Transverse colon (tissue), 4 donors: Measurements from ENCODE around the gene SECTM1. TPM values are rescaled to one million over a fixed set of nuclear protein-coding genes. Genes with fewer than 3 reads are reported as not detected.

Source experiments
- DNase-seq: peaks from one replicate; pipeline ENCODE4 v3.0.0-alpha.2; 2019
- H3K27ac ChIP-seq, 4 donors: fragments of 200-600 bp; sonication (generic); 2 replicates each; pipeline ENCODE4 v1.5.1; 2016 to 2018; ENCODE audit warnings: inconsistent platforms in 4 of 4
- H3K27me3 ChIP-seq: fragments of 200-600 bp; sonication (generic); 2 replicates; pipeline ENCODE4 v1.5.1; 2017; ENCODE audit warnings: inconsistent platforms
- H3K36me3 ChIP-seq, 4 donors: fragments of 200-600 bp; sonication (generic); 2 replicates each; pipeline ENCODE4 v1.5.1; 2017 to 2019; ENCODE audit warnings: inconsistent platforms in 4 of 4
- H3K4me1 ChIP-seq, 4 donors: fragments of 200-600 bp; sonication (generic); 2 replicates each; pipeline ENCODE4 v1.5.1; 2017 to 2020; ENCODE audit warnings: inconsistent platforms in 4 of 4
- H3K4me3 ChIP-seq, 4 donors: fragments of 200-600 bp; sonication (generic); 1 replicate in 1 of 4; 2 replicates in 3 of 4; pipeline versions ENCODE4 v1.5.1 to v1.6.1; 2017 to 2019; ENCODE audit warnings: inconsistent platforms in 4 of 4
- H3K9me3 ChIP-seq, 2 donors: fragments of 200-600 bp; sonication (generic); 2 replicates each; pipeline ENCODE4 v1.5.1; 2017 to 2019; ENCODE audit warnings: inconsistent platforms in 2 of 2
- EP300 ChIP-seq: sonication (generic); formaldehyde crosslinking; IDR thresholded peaks from one replicate; pipeline ENCODE4 v1.6.1; 2017; ENCODE audit warnings: antibody characterized with exemption, low read depth
- POLR2A ChIP-seq: fragments of 450-650 bp; IDR thresholded peaks from one replicate; pipeline ENCODE4 v1.6.1; 2016; ENCODE audit warnings: antibody characterized with exemption, mild to moderate bottlenecking, moderate library complexity
- POLR2AphosphoS5 ChIP-seq, 3 donors: sonication (generic); formaldehyde crosslinking; IDR thresholded peaks; one replicate each; pipeline ENCODE4 v1.6.1; 2016; ENCODE audit warnings: antibody characterized with exemption in 3 of 3
- WGBS, 2 donors: methylation state at CpG; one replicate each; pipeline ENCODE4 v1.1.5; 2018; ENCODE audit warnings: low coverage in 1 of 2; 5-methylcytosine and 5-hydroxymethylcytosine counted together
- in situ Hi-C, 4 donors: fragments of 200-750 bp; cut with MboI; loops; one replicate each; pipeline versions ENCODE4 v1.15.0 to v1.15.1; 2017; ENCODE audit warnings: low sequenced_read_pairs in 3 of 4, low pct_ligation_motif_present in 1 of 4, low pct_unique_long_range_greater_than_20kb in 1 of 4
- intact Hi-C: fragments of 100-400 bp; cut with DNase I; formaldehyde crosslinking; loops from one replicate; pipeline ENCODE4 v1.15.1; 2023; ENCODE audit warnings: low total_unique reads
- total RNA-seq, 4 donors: library from RNA; depleted of rRNA; stranded (reverse); fragments of >200 nt; gene quantifications; one replicate each; pipeline ENCODE4 v1.1.0, GENCODE V29; 2016
- TF ChIP-seq, protein P1 (sequence below), 5 experiments: fragments of 200-600 bp in 3 of 5; fragments of 450-650 bp in 2 of 5; sonication (generic) in 3 of 5; IDR thresholded peaks; 1 replicate in 2 of 5; 2 replicates in 3 of 5; pipeline ENCODE4 v1.5.1; 2016 to 2017; ENCODE audit warnings: antibody characterized with exemption in 5 of 5, inconsistent platforms in 3 of 5, mild to moderate bottlenecking in 2 of 5, moderate library complexity in 1 of 5

SECTM1 gene
- total RNA-seq, 4 donors from 2014 or later, result 5.8 to 127 (median 107) TPM

DNA sequence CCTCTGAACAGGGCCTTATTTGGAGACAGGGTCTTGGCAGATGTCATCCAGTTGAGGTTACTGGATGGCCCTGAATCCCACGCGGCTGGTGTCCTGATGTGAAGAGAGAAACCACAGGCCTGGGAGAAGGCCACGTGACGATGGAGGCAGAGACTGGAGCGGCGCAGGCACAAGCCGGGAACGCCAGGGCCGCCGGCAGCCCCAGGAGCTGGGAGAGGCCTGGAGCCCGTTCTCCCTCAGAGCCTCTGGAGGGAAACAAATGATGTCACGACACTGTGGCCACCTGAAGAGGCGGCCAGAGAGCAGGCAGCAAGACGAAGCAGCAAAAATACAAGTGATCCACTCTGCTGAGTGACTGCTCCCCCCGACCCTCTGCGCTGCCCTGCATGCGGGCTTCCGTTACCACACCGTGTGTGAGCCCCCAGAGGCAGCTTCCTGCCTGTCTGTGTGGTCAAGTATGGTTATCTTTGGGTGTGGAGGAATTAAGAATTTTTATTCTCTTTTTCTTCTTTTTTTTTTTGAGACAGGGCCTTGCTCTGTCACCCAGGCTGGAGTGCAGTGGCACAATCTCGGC lies 27.8 kb downstream of the SECTM1 start:
- Histone ChIP-seq H3K27ac (no peak overlapping the region), H3K4me3 (no peak overlapping the region), H3K27me3 (peaks cover 11% of the 10 kb centered on the region), H3K9me3 (no peaks in the 10 kb centered on the region), H3K36me3 (no peaks in the 10 kb centered on the region), H3K4me1 (peaks cover 3 to 13% (median 5%) of the 10 kb centered on the region in 4 donors)
- intact Hi-C loops, result no loop called here
- DNase-seq, result no peak
- WGBS, 2 donors, result 76 to 81% methylated on average over 3 to 20 of the region's 20 CpGs
- in situ Hi-C loops, result no loop called here
- TF ChIP-seq, protein P1, sequence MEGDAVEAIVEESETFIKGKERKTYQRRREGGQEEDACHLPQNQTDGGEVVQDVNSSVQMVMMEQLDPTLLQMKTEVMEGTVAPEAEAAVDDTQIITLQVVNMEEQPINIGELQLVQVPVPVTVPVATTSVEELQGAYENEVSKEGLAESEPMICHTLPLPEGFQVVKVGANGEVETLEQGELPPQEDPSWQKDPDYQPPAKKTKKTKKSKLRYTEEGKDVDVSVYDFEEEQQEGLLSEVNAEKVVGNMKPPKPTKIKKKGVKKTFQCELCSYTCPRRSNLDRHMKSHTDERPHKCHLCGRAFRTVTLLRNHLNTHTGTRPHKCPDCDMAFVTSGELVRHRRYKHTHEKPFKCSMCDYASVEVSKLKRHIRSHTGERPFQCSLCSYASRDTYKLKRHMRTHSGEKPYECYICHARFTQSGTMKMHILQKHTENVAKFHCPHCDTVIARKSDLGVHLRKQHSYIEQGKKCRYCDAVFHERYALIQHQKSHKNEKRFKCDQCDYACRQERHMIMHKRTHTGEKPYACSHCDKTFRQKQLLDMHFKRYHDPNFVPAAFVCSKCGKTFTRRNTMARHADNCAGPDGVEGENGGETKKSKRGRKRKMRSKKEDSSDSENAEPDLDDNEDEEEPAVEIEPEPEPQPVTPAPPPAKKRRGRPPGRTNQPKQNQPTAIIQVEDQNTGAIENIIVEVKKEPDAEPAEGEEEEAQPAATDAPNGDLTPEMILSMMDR (IDR thresholded peaks at IDR 0.05), result no peak
- TF ChIP-seq EP300 (no peak), POLR2A (no peak), POLR2AphosphoS5 (IDR thresholded peaks at IDR 0.05) (no peak)

DNA sequence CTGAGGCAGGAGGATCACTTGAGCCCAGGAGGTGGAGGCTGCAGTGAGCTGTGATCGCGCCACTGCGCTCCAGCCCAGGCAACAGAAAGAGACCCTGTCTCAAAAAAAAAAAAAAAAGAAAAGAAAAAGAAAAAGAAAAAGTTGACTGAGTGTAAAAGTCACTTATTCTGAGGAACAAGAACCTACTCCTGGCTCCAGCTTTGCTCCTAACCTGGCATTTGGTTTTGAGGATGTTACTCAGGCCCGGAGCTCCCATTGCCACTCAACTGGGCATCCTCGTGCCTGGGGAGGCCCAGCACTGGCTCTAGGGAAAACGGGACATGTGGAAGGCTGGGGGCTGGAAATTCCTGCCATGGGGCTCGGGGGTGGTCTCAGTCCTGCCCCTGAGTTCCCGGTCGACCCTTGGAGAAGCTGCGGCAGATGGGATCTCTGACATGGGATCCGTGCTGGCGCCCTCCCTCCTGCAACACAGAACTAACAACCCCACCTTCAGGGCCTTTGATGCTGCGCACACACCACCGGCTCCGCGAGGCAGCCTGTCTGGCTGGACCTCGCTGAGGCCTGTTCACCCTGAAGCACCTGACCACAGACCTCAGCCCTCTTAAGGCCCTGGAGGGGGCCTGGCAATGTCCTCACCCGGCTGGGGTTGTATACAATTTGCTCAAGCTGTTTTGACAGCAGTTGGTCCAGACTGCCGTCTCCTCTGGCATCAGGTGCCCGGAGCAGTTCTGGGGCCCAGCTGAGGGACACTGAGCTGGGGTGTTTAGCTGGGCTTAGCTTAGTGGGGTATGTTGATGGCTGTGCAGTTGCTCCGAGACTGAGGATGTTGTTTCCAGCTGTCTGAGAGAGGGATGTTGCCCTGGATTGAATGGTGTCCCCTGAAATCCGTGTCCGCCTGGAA lies 28.5 kb downstream of the SECTM1 start:
- no peak for DNase-seq
- H3K36me3 ChIP-seq, result no peaks in the 10 kb centered on the region
- H3K27ac ChIP-seq, result no peak overlapping the region
- H3K9me3 ChIP-seq, result no peaks in the 10 kb centered on the region
- H3K4me1 ChIP-seq, result peaks cover 3 to 13% (median 5%) of the 10 kb centered on the region in 4 donors
- 82 to 88% methylated on average over 2 to 21 of the region's 23 CpGs for WGBS, 2 donors
- intact Hi-C loops, result no loop called here
- H3K4me3 ChIP-seq, result no peak overlapping the region
- in situ Hi-C loops, result no loop called here
- TF ChIP-seq, protein P1 (IDR thresholded peaks at IDR 0.05), result no peak
- no peak for TF ChIP-seq POLR2A
- no peak for TF ChIP-seq EP300
- no peak for TF ChIP-seq POLR2AphosphoS5 (IDR thresholded peaks at IDR 0.05)
- H3K27me3 ChIP-seq, result peaks cover 11% of the 10 kb centered on the region

DNA sequence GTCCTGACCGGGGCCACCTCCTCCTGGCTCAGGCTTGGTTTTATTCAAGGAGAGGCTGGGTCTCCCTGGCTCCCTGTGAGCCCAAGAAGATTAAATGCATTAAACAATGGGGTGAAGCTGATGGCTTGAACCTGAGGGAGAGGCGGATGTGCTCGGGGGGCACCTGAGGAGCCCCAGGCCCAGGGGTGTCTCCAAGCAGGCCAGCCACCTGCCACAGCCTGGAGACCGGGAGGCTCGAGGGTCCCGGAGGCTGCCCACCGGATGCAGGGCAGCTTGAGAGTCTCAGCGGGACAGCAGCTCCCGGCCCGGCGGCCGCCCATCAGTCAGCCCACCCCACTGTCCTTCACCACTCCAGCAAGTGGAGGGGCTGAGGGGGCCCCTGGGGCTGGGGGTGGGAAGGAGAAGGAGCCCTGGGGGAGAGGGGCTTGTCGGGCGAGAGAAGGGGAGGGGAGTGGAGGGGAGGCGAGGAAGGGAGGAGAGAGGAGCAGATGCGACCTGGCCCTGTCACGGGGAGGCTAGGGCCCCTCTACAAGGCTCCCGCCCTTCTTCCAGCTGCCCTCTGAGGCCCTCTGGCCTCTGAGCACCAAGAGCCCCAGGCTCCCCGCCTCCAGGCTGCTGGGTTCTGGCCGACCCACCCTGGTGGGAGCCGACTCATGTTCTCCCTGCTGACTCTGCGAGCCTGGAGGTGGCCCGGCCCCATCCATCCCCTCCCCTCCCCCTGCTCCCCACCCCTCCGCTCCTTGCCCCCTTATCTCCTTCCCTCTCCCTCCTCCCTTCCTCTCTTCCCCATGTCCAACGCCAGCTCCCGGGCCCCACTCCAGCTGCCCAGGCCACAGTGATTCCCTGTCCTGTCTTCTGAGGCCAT lies 29.4 kb downstream of the SECTM1 start:
- Histone ChIP-seq H3K4me1 (peaks cover 3 to 10% (median 4%) of the 10 kb centered on the region in 4 donors), H3K9me3 (no peaks in the 10 kb centered on the region), H3K4me3 (no peak overlapping the region), H3K36me3 (no peaks in the 10 kb centered on the region), H3K27me3 (peaks cover 7% of the 10 kb centered on the region), H3K27ac (no peak overlapping the region)
- 83 to 85% methylated on average over 5 to 25 of the region's 26 CpGs for WGBS, 2 donors
- DNase-seq, result no peak
- intact Hi-C loops, result no loop called here
- in situ Hi-C loops, result no loop called here
- TF ChIP-seq POLR2AphosphoS5 (IDR thresholded peaks at IDR 0.05), result no peak
- TF ChIP-seq, protein P1 (IDR thresholded peaks at IDR 0.05), result no peak
- no peak for TF ChIP-seq POLR2A
- no peak for TF ChIP-seq EP300
